ENCODE data around the gene DET1.

DNA sequence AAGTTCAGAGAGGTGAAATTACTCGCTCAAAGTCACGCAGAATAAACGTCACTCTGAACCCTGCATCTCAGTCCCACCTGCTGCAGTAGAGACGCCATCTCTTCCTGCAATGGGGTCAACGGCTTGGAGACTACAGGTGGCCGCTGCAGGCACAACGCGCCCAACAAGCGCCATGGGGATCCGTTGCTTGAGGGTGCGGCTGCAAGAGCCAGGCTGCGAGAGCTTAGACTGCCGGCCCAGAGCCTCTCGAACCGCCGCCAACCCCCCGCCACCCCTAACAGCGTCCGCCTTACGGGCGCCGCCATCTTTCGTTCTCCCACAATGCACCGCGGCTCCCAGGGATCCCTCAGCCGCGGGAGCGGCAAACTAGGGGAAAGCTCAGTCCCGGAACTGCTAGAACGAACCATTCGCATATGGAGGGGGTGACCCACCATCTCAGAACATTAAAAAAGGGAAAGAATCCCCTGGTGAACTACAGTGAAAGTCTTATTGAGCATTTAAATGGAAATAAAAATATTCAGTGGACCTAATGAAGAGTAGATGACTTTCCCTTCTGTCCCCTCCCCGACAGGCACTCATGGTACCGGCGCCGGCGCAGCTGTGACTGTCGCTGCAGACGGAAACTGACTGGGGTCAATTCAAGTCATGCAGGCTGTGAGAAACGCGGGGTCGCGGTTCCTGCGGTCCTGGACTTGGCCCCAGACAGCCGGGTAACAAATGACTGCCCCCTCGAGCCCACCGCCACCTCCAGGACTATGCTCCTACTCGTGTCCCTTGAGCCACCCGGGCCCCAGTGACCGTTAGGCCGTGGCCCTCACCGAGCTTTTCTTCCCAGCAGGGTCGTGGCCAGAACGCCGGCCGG, 79.2 kb downstream of the DET1 start, which contains the start of the genes MRPL46 and MRPS11:
- TF ChIP-seq, protein P1, sequence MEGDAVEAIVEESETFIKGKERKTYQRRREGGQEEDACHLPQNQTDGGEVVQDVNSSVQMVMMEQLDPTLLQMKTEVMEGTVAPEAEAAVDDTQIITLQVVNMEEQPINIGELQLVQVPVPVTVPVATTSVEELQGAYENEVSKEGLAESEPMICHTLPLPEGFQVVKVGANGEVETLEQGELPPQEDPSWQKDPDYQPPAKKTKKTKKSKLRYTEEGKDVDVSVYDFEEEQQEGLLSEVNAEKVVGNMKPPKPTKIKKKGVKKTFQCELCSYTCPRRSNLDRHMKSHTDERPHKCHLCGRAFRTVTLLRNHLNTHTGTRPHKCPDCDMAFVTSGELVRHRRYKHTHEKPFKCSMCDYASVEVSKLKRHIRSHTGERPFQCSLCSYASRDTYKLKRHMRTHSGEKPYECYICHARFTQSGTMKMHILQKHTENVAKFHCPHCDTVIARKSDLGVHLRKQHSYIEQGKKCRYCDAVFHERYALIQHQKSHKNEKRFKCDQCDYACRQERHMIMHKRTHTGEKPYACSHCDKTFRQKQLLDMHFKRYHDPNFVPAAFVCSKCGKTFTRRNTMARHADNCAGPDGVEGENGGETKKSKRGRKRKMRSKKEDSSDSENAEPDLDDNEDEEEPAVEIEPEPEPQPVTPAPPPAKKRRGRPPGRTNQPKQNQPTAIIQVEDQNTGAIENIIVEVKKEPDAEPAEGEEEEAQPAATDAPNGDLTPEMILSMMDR (IDR thresholded peaks at IDR 0.05), result no peak
- TF ChIP-seq POLR2A (IDR thresholded peaks at IDR 0.05; ENCODE audit: low read depth) (no peak), POLR2AphosphoS5 (IDR thresholded peaks at IDR 0.05) (peak; percentile 75 to 88)
